H1 (cell line): ENCODE data around the gene SLC37A1. TPM values are rescaled to one million over a fixed set of nuclear protein-coding genes. Genes with fewer than 3 reads are reported as not detected.

Source experiments
- CTCF ChIP-seq, 3 experiments: IDR thresholded peaks; 1 replicate in 2 of 3; 2 replicates in 1 of 3; pipeline versions ENCODE4 v1.5.1 to v1.6.1; 2011; ENCODE audit warnings: low read length in 3 of 3, mild to moderate bottlenecking in 3 of 3, inconsistent platforms in 2 of 3, low read depth in 1 of 3, moderate library complexity in 1 of 3; ENCODE audit not compliant: insufficient read depth in 1 of 3; ENCODE audit errors: control extremely low read depth in 1 of 3
- E2F6 ChIP-seq: IDR thresholded peaks from 2 replicates; pipeline ENCODE4 v1.6.1; 2012; ENCODE audit warnings: inconsistent platforms
- MAX ChIP-seq: IDR thresholded peaks from 2 replicates; pipeline ENCODE4 v1.6.1; 2012; ENCODE audit warnings: inconsistent platforms
- NANOG ChIP-seq: IDR thresholded peaks from 2 replicates; pipeline ENCODE4 v1.6.1; 2011; ENCODE audit warnings: low read length, low read depth, mild to moderate bottlenecking, inconsistent platforms; ENCODE audit not compliant: insufficient read depth, poor library complexity, severe bottlenecking
- RFX5 ChIP-seq: IDR thresholded peaks from 2 replicates; pipeline ENCODE4 v1.6.1; 2011; ENCODE audit warnings: low read depth, low read length, improper control_type of control experiment, borderline replicate concordance
- TAF1 ChIP-seq: IDR thresholded peaks from 2 replicates; pipeline ENCODE4 v1.6.1; 2011; ENCODE audit warnings: mild to moderate bottlenecking, low read depth, low read length
- TCF12 ChIP-seq: IDR thresholded peaks from 2 replicates; pipeline ENCODE4 v1.6.1; 2011; ENCODE audit warnings: low read depth, mild to moderate bottlenecking, low read length
- USF2 ChIP-seq: IDR thresholded peaks from 2 replicates; pipeline ENCODE4 v1.6.1; 2011; ENCODE audit warnings: low read length, improper control_type of control experiment
- polyA plus RNA-seq, 7 experiments: library from polyadenylated mRNA; depleted of rRNA in 3 of 7; stranded (reverse) in 5 of 7; unstranded in 2 of 7; fragments of >200 nt in 5 of 7; fragments of 200-250 nt in 2 of 7; gene quantifications; 1 replicate in 5 of 7; 2 replicates in 1 of 7; 4 replicates in 1 of 7; pipeline versions ENCODE4 v1.2.1 to v1.2.3, GENCODE V29; 2011 to 2013; ENCODE audit warnings: missing spikeins in 2 of 7, mixed read lengths in 2 of 7
- total RNA-seq: library from RNA; stranded (reverse); fragmentation: NEBNext Ultra II Directional; extraction: Animal tissue kit (Norgen Biotek cat#: 25700); gene quantifications from 2 replicates; pipeline ENCODE4 v1.2.1, GENCODE V29; 2021

SLC37A1 gene
- total and polyA plus RNA-seq, 2 of the 8 experiments (the other 6 are each of a cell fraction or from before 2014, with no cell fraction given): 15.6 to 30.9 TPM

- TF ChIP-seq MAX (peak; percentile 96), TCF12 (no peak), CTCF (IDR thresholded peaks at IDR 0.05; ENCODE audit: control extremely low read depth in 1 of 3, insufficient read depth in 1 of 3, low read depth in 1 of 3, low read length in 3 of 3) (peak; percentile 21 to 35 (median 28); a peak in 3 of 4 replicates), NANOG (no peak), USF2 (peak; percentile 45; the same call in 1 of the 2 replicates), TAF1 (peak; percentile 31; the same call in 1 of the 2 replicates), RFX5 (no peak), E2F6 (peak; percentile 92)
Observed at GRCh38 chr21:42513151-42513984, at the start of gene SLC37A1 (continued).
